Hepatocyte (in vitro differentiated cells): ENCODE data around the gene MFRP. TPM values are rescaled to one million over a fixed set of nuclear protein-coding genes. Genes with fewer than 3 reads are reported as not detected.

Experiments used
- DNase-seq: peaks from one replicate; pipeline ENCODE4 v3.0.0-alpha.2; 2016; ENCODE audit warnings: low spot score
- H2AFZ ChIP-seq: fragments of 200-600 bp; sonication (generic); 2 replicates; pipeline ENCODE4 v1.6.0; 2016; ENCODE audit warnings: antibody characterized with exemption, mild to moderate bottlenecking
- H3K27ac ChIP-seq: fragments of 200-600 bp; sonication (generic); 2 replicates; pipeline ENCODE4 v1.5.1; 2016; ENCODE audit warnings: mild to moderate bottlenecking
- H3K27me3 ChIP-seq: fragments of 200-600 bp; sonication (generic); 2 replicates; pipeline ENCODE4 v1.6.1; 2016
- H3K36me3 ChIP-seq: fragments of 200-600 bp; sonication (generic); replicated peaks from 2 replicates; pipeline ENCODE4 v1.5.1; 2016; ENCODE audit warnings: low read depth; ENCODE audit not compliant: insufficient read depth
- H3K4me1 ChIP-seq: fragments of 200-600 bp; sonication (generic); 2 replicates; pipeline ENCODE4 v1.5.1; 2016; ENCODE audit warnings: mild to moderate bottlenecking, moderate library complexity; ENCODE audit not compliant: insufficient read depth
- H3K4me2 ChIP-seq: fragments of 200-600 bp; sonication (generic); 2 replicates; pipeline ENCODE4 v1.6.0; 2016
- H3K4me3 ChIP-seq: fragments of 200-600 bp; sonication (generic); 2 replicates; pipeline ENCODE4 v1.5.1; 2016; ENCODE audit warnings: mild to moderate bottlenecking
- H3K79me2 ChIP-seq: fragments of 200-600 bp; sonication (generic); 2 replicates; pipeline ENCODE4 v1.6.0; 2017; ENCODE audit warnings: mild to moderate bottlenecking
- H3K9me2 ChIP-seq: fragments of 200-600 bp; sonication (generic); replicated peaks from 2 replicates; pipeline ENCODE4 v1.6.0; 2017; ENCODE audit warnings: mild to moderate bottlenecking; ENCODE audit not compliant: insufficient read depth
- H3K9me3 ChIP-seq: fragments of 200-600 bp; sonication (generic); 2 replicates; pipeline ENCODE4 v1.5.1; 2016; ENCODE audit warnings: low read depth, mild to moderate bottlenecking
- H4K20me1 ChIP-seq: fragments of 200-600 bp; sonication (generic); 2 replicates; pipeline ENCODE4 v1.6.0; 2016; ENCODE audit warnings: mild to moderate bottlenecking; ENCODE audit not compliant: insufficient read depth, poor library complexity, severe bottlenecking
- CTCF ChIP-seq: fragments of 200-600 bp; sonication (generic); IDR thresholded peaks from 2 replicates; pipeline ENCODE4 v1.5.1; 2016; ENCODE audit warnings: antibody characterized with exemption, mild to moderate bottlenecking; ENCODE audit not compliant: poor library complexity
- EZH2 ChIP-seq: fragments of 200-600 bp; sonication (generic); IDR thresholded peaks from 2 replicates; pipeline ENCODE4 v1.6.1; 2016; ENCODE audit warnings: antibody characterized with exemption, mild to moderate bottlenecking, borderline replicate concordance
- EZH2phosphoT487 ChIP-seq: fragments of 200-600 bp; sonication (generic); IDR thresholded peaks from one replicate; pipeline ENCODE4 v1.6.1; 2018; ENCODE audit warnings: antibody characterized with exemption, mild to moderate bottlenecking, low read depth, moderate library complexity; ENCODE audit not compliant: unreplicated experiment, severe bottlenecking
- WGBS: methylation state at CpG from one replicate; pipeline ENCODE4 v1.1.6; 2016; ENCODE audit warnings: low lambda C conversion rate; ENCODE audit errors: missing lambda C conversion rate; 5-methylcytosine and 5-hydroxymethylcytosine counted together
- polyA plus RNA-seq: library from polyadenylated mRNA; unstranded; fragments of >200 nt; fragmentation: Nextera tagmentation; extraction: Ambion mirVana; gene quantifications from 2 replicates; pipeline ENCODE4 v1.2.1, GENCODE V29; 2016
- total RNA-seq: library from RNA; depleted of rRNA; stranded (reverse); fragments of >200 nt; gene quantifications from 2 replicates; pipeline ENCODE4 v1.2.3, GENCODE V29; 2014

Gene MFRP
- total and polyA plus RNA-seq, 2 experiments from 2014 or later, result not detected

GRCh38 chr11:119369132-119369925 lies 22.8 kb upstream of the MFRP start:
- Histone ChIP-seq H3K4me2 (peak overlapping the region; percentile 61), H3K27ac (peak overlapping the region; percentile 90), H2AFZ (no peak overlapping the region), H3K9me3 (no peaks in the 10 kb centered on the region), H3K79me2 (no peaks in the 10 kb centered on the region), H4K20me1 (no peaks in the 10 kb centered on the region), H3K27me3 (no peaks in the 10 kb centered on the region), H3K9me2 (no peaks in the 10 kb centered on the region), H3K4me3 (no peak overlapping the region), H3K36me3 (no peaks in the 10 kb centered on the region), H3K4me1 (peaks cover 61% of the 10 kb centered on the region)
- WGBS, result 60% methylated on average over 12 of the region's 13 CpGs
- DNase-seq, result peak; percentile 48
- TF ChIP-seq EZH2 (no peak), EZH2phosphoT487 (no peak), CTCF (no peak)

GRCh38 chr11:119368121-119369034 lies 21.9 kb upstream of the MFRP start:
- Histone ChIP-seq H3K36me3 (no peaks in the 10 kb centered on the region), H3K27ac (peak overlapping the region; percentile 90), H3K79me2 (no peaks in the 10 kb centered on the region), H3K4me2 (peak overlapping the region; percentile 61), H3K27me3 (no peaks in the 10 kb centered on the region), H2AFZ (no peak overlapping the region), H3K4me1 (peaks cover 64% of the 10 kb centered on the region), H3K9me2 (no peaks in the 10 kb centered on the region), H4K20me1 (no peaks in the 10 kb centered on the region), H3K9me3 (no peaks in the 10 kb centered on the region), H3K4me3 (no peak overlapping the region)
- TF ChIP-seq EZH2phosphoT487, result no peak
- TF ChIP-seq EZH2, result no peak
- TF ChIP-seq CTCF, result no peak
- 53% methylated on average over 17 of the region's 17 CpGs for WGBS
- peak; percentile 92 for DNase-seq

GRCh38 chr11:119367661-119368120 lies 21.2 kb upstream of the MFRP start:
- H3K4me1 ChIP-seq, result peaks cover 66% of the 10 kb centered on the region
- no peaks in the 10 kb centered on the region for H3K9me2 ChIP-seq
- peak overlapping the region; percentile 90 for H3K27ac ChIP-seq
- 45% methylated on average over 9 of the region's 9 CpGs for WGBS
- no peak overlapping the region for H3K4me3 ChIP-seq
- H4K20me1 ChIP-seq, result no peaks in the 10 kb centered on the region
- DNase-seq, result peak; percentile 67
- no peak overlapping the region for H2AFZ ChIP-seq
- no peaks in the 10 kb centered on the region for H3K36me3 ChIP-seq
- no peaks in the 10 kb centered on the region for H3K9me3 ChIP-seq
- H3K79me2 ChIP-seq, result no peaks in the 10 kb centered on the region
- H3K4me2 ChIP-seq, result peak overlapping the region; percentile 61
- TF ChIP-seq EZH2phosphoT487, result no peak
- no peaks in the 10 kb centered on the region for H3K27me3 ChIP-seq
